K562 (cell line): ENCODE data around the gene CPLX4. TPM values are rescaled to one million over a fixed set of nuclear protein-coding genes. Genes with fewer than 3 reads are reported as not detected.

Experiments
- BRD4 ChIP-seq: fragments of 200-600 bp; sonication (generic); IDR thresholded peaks from 2 replicates; pipeline ENCODE4 v1.6.1; 2017; ENCODE audit warnings: inconsistent platforms
- CEBPG ChIP-seq, 3 experiments: fragments of 200-800 bp in 1 of 3; sonication (Bioruptor generic) in 1 of 3; sonication (generic) in 1 of 3; formaldehyde crosslinking in 1 of 3; IDR thresholded peaks in 2 of 3; conservative IDR thresholded peaks in 1 of 3; 2 replicates each; pipeline versions ENCODE4 v1.6.1 to v1.8.0; 2016 to 2022; ENCODE audit warnings: missing compliant biosample characterization in 2 of 3, missing genetic modification characterization in 2 of 3, mild to moderate bottlenecking in 1 of 3, missing genetic modification reagents in 1 of 3
- DEAF1 ChIP-seq: fragments of 450-650 bp; formaldehyde crosslinking; IDR thresholded peaks from 2 replicates; pipeline ENCODE4 v1.4.0; 2020; ENCODE audit warnings: mild to moderate bottlenecking, moderate library complexity
- ETV1 ChIP-seq: fragments of 450-650 bp; conservative IDR thresholded peaks from 2 replicates; pipeline ENCODE4 v1.6.1; 2016; ENCODE audit warnings: missing genetic modification characterization, control low read depth, low read depth, missing compliant biosample characterization
- FOXJ2 ChIP-seq: fragments of 200-800 bp; sonication (Bioruptor generic); IDR thresholded peaks from 2 replicates; pipeline ENCODE4 v1.6.1; 2016; ENCODE audit warnings: missing genetic modification characterization, missing compliant biosample characterization
- GATA2 ChIP-seq: sonication (generic); formaldehyde crosslinking; IDR thresholded peaks from 2 replicates; pipeline ENCODE4 v1.4.0; 2020; ENCODE audit warnings: mild to moderate bottlenecking, missing genetic modification reagents
- HMGN3 ChIP-seq: IDR thresholded peaks from 2 replicates; pipeline ENCODE4 v1.6.1; 2011; ENCODE audit warnings: borderline replicate concordance, low read depth, mild to moderate bottlenecking, mixed read lengths, low read length; ENCODE audit not compliant: insufficient read length; ENCODE audit errors: extremely low read depth
- MAX ChIP-seq: sonication (generic); formaldehyde crosslinking; IDR thresholded peaks from 2 replicates; pipeline ENCODE4 v1.9.0; 2022; ENCODE audit warnings: mild to moderate bottlenecking, missing genetic modification reagents
- PTRF ChIP-seq: fragments of 450-650 bp; IDR thresholded peaks from 2 replicates; pipeline ENCODE4 v1.6.1; 2016; ENCODE audit warnings: mild to moderate bottlenecking, missing genetic modification characterization, missing compliant biosample characterization
- PTTG1 ChIP-seq: fragments of 450-650 bp; IDR thresholded peaks from 2 replicates; pipeline ENCODE4 v1.6.1; 2016; ENCODE audit warnings: low read depth, mild to moderate bottlenecking, missing genetic modification characterization, missing compliant biosample characterization
- RAD21 ChIP-seq, 2 experiments: fragments of 250-450 bp in 1 of 2; fragments of 450-650 bp in 1 of 2; sonication (Bioruptor Pico) in 1 of 2; formaldehyde crosslinking in 1 of 2; IDR thresholded peaks in 1 of 2; conservative IDR thresholded peaks in 1 of 2; 2 replicates each; pipeline versions ENCODE4 v1.4.0 to v1.8.0; 2020 to 2022; ENCODE audit warnings: mild to moderate bottlenecking in 2 of 2, moderate library complexity in 1 of 2
- REST ChIP-seq, 2 experiments: fragments of 450-650 bp; formaldehyde crosslinking in 1 of 2; IDR thresholded peaks; 2 replicates each; pipeline versions ENCODE4 v1.4.0 to v1.6.1; 2014 to 2020; ENCODE audit warnings: mild to moderate bottlenecking in 2 of 2, borderline replicate concordance in 1 of 2, low read depth in 1 of 2
- RFX5 ChIP-seq: IDR thresholded peaks from 2 replicates; pipeline ENCODE4 v1.6.1; 2011; ENCODE audit warnings: low read depth, mild to moderate bottlenecking, improper control_type of control experiment, low read length
- RHOXF2B ChIP-seq: fragments of 250-450 bp; sonication (Bioruptor Pico); conservative IDR thresholded peaks from 2 replicates; pipeline ENCODE4 v1.5.1; 2021
- TAF15 ChIP-seq: fragments of 200-400 bp; formaldehyde crosslinking; IDR thresholded peaks from 2 replicates; pipeline ENCODE4 v1.6.1; 2017; ENCODE audit warnings: mild to moderate bottlenecking, low read depth, low read length, moderate library complexity
- ZNF347 ChIP-seq: fragments of 450-650 bp; formaldehyde crosslinking; IDR thresholded peaks from 2 replicates; pipeline ENCODE4 v1.4.0; 2020; ENCODE audit warnings: low read depth, mild to moderate bottlenecking, moderate library complexity
- polyA plus RNA-seq, 8 experiments: library from polyadenylated mRNA; depleted of rRNA in 4 of 8; stranded (reverse) in 5 of 8; unstranded in 3 of 8; fragments of >200 nt; fragmentation: Nextera tagmentation in 2 of 8; fragmentation: Illumina TruSeq in 1 of 8; extraction: Ambion mirVana in 2 of 8; extraction: Trizol in 1 of 8; gene quantifications; 2 replicates each; pipeline versions ENCODE4 v1.2.1 to v1.2.3, GENCODE V29; 2011 to 2014; ENCODE audit warnings: inconsistent platforms in 1 of 8, missing spikeins in 1 of 8
- total RNA-seq, 7 experiments: library from RNA; depleted of rRNA in 6 of 7; stranded (reverse); fragments of >200 nt in 6 of 7; fragmentation: Illumina TruSeq in 2 of 7; extraction: Trizol in 2 of 7; gene quantifications; 2 replicates each; pipeline versions ENCODE4 v1.2.1 to v1.2.3, GENCODE V29; 2011 to 2021; ENCODE audit warnings: low replicate concordance in 1 of 7

CPLX4 gene
- total and polyA plus RNA-seq, 9 of the 15 experiments (the other 6 are each of a cell fraction or from before 2014, with no cell fraction given): not detected

DNA sequence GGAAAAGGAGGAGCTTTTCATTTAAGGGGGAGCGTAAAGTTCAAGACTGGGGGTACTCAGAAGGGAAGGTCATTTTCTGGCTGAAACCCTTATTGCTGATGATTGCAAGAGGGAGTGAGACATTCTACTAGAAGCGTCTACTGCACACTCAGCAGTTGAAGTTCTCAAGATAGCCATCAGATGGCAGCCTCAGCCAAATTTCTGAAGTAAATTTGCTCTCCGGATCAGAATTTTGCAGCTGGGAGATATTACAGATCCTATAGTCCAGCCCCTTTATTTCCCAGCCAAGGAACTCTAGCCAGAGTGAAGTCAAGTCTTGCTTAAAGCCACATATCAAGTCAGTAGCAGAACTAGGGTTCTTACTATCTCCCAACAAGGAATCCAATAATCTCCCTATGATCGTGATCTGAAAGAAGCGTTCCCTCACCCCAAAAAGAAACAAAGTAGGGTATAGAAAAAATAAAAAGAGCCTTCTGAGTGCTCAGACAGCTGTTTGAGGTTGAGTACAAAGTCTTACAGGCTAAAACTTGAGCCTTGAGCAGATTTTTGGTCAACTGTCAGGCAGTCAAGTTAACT is 69.2 kb downstream of the CPLX4 start (continued):
- TF ChIP-seq REST (IDR thresholded peaks at IDR 0.05; ENCODE audit: borderline replicate concordance): peak; percentile 59
- no peak for TF ChIP-seq REST (CRISPR knock-in tag; IDR thresholded peaks at IDR 0.05; ENCODE audit: low read depth)
- TF ChIP-seq PTTG1 (tag): no peak
- TF ChIP-seq ZNF347 (CRISPR knock-in tag): no peak
- peak; percentile 42; the same call in 1 of the 2 replicates for TF ChIP-seq DEAF1 (CRISPR knock-in tag)
- no peak for TF ChIP-seq RHOXF2B (CRISPR knock-in tag)
- TF ChIP-seq FOXJ2 (tag): no peak
- no peak for TF ChIP-seq MAX (CRISPR knock-in tag)
- peak; percentile 66 to 75 for TF ChIP-seq RAD21 (CRISPR knock-in tag; conservative IDR thresholded peaks at IDR 0.05 in 1 of 2, IDR thresholded peaks at IDR 0.05 in 1 of 2)
- TF ChIP-seq ETV1 (tag): no peak
- peak; percentile 40; the same call in 1 of the 2 replicates for TF ChIP-seq CEBPG (CRISPR knock-in tag; IDR thresholded peaks at IDR 0.05)
- TF ChIP-seq CEBPG (tag; conservative IDR thresholded peaks at IDR 0.05 in 1 of 2, IDR thresholded peaks at IDR 0.05 in 1 of 2): peak in 1 of 2 experiments; percentile 47; a peak in 1 of 4 replicates
- TF ChIP-seq HMGN3: no peak
- TF ChIP-seq PTRF (tag): no peak
- no peak for TF ChIP-seq BRD4
- no peak for TF ChIP-seq TAF15
- TF ChIP-seq RFX5: no peak
- TF ChIP-seq GATA2 (CRISPR knock-in tag): no peak
